ENCODE data around the gene LSM14A. TPM values are rescaled to one million over a fixed set of nuclear protein-coding genes. Genes with fewer than 3 reads are reported as not detected.

LSM14A gene
- total and polyA plus RNA-seq, 9 of the 15 experiments (the other 6 are each of a cell fraction or from before 2014, with no cell fraction given) = 19.5 to 150 (median 95.1) TPM

- TF ChIP-seq ZNF77 (CRISPR knock-in tag; IDR thresholded peaks at IDR 0.05) (no peak), HIVEP1 (CRISPR knock-in tag; IDR thresholded peaks at IDR 0.05) (no peak), SMAD4 (CRISPR knock-in tag; conservative IDR thresholded peaks at IDR 0.05) (peak; percentile 65; the same call in 1 of the 2 replicates), ZNF436 (CRISPR knock-in tag; IDR thresholded peaks at IDR 0.05) (no peak), BRCA1 (IDR thresholded peaks at IDR 0.05) (no peak), BRCA1 (CRISPR knock-in tag; IDR thresholded peaks at IDR 0.05) (no peak), CREB3 (tag; conservative IDR thresholded peaks at IDR 0.05; ENCODE audit: low read depth) (no peak), MBD2 (IDR thresholded peaks at IDR 0.05; ENCODE audit: borderline replicate concordance, low read depth) (no peak), FOSL1 (tag; conservative IDR thresholded peaks at IDR 0.05) (no peak), KDM4B (IDR thresholded peaks at IDR 0.05; ENCODE audit: borderline replicate concordance in 2 of 2, low read depth in 1 of 2) (no peak), HMGN3 (IDR thresholded peaks at IDR 0.05; ENCODE audit: borderline replicate concordance, extremely low read depth, insufficient read length, low read depth, low read length) (no peak), ZMIZ1 (IDR thresholded peaks at IDR 0.05; ENCODE audit: low read depth in 2 of 2, low read length in 2 of 2) (no peak; a peak in 1 of 4 replicates), FOXP4 (CRISPR knock-in tag; IDR thresholded peaks at IDR 0.05; ENCODE audit: borderline replicate concordance) (no peak), ZKSCAN8 (CRISPR knock-in tag; IDR thresholded peaks at IDR 0.05) (no peak), ZKSCAN3 (CRISPR knock-in tag; IDR thresholded peaks at IDR 0.05) (no peak), CXXC5 (CRISPR knock-in tag; IDR thresholded peaks at IDR 0.05) (peak; percentile 75), ZNF212 (CRISPR knock-in tag; IDR thresholded peaks at IDR 0.05) (no peak), ZFP36 (IDR thresholded peaks at IDR 0.05; ENCODE audit: low read depth, low read length, partially characterized antibody) (no peak), ARID3A (IDR thresholded peaks at IDR 0.05; ENCODE audit: borderline replicate concordance, low read depth, low read length) (no peak), TCFL5 (CRISPR knock-in tag; conservative IDR thresholded peaks at IDR 0.05) (no peak)
Measured at GRCh38 chr19:34254698-34255432, 82.6 kb downstream of the LSM14A start (continued).

Data from K562 (cell line).